DLD1 (cell line): Measurements from ENCODE around the gene MOB3A.
"Not testable (repeated sequence)": the region's sequence is repeated elsewhere in the genome, so short reads cannot be mapped to it uniquely, and the experiment has no call there.

Experiments
- in situ Hi-C: cut with HindIII; loops from 2 replicates; pipeline ENCODE4 v1.10.0; 2017; ENCODE audit warnings: low sequenced_read_pairs

MOB3A gene

DNA sequence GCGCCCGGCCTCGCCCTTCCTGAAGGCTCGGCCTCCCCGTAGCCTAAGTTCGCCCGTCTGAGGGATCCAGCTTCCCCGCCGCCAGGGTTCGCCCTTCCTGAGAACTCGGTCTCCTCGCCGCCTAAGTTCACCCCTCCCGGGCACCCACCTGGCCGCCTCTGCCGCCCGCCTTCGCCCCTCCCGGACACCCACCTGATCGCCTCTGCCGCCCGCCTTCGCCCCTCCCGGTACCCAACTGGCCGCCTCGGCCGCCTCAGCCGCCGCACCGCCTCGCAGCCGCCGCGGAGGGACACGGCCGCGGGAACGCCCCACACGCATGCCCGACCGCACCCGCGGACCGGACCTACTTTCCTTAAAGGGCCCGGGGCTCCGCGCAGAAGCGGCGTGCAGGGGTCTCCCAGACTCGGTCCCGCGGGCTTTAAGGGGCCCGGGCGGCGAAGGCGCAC, at the start of gene MOB3A:
Gene MOB3A (minus strand): TSS at position 293 of the 446 bp plus-strand sequence. CDS start 17,766 bp downstream, outside the sequence.
- in situ Hi-C loops, result no loop called here

DNA sequence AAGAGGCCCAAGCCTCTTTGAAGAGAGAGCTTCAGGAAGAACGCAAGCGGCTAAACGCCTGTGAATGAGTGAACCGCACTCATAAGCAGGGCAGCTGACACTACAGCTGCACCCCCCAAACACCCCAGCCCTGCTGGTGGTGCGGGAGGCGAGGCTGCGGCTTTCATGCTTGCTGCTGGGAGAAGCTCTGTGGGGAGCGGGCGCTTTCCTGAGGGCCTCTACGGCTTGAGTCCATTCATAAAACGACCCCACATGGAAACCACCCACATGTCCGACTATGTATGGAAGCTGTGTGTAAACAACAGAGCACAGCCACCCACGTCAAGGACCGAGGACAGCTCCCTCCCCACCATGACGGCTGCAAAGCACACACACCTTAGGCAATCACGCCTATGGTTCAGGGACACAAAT, 49.7 kb upstream of the MOB3A start:
- in situ Hi-C loops, result no loop called here

- in situ Hi-C loops, result no loop called here
Measured at GRCh38 chr19:2144190-2144589, 48.1 kb upstream of the MOB3A start.

DNA sequence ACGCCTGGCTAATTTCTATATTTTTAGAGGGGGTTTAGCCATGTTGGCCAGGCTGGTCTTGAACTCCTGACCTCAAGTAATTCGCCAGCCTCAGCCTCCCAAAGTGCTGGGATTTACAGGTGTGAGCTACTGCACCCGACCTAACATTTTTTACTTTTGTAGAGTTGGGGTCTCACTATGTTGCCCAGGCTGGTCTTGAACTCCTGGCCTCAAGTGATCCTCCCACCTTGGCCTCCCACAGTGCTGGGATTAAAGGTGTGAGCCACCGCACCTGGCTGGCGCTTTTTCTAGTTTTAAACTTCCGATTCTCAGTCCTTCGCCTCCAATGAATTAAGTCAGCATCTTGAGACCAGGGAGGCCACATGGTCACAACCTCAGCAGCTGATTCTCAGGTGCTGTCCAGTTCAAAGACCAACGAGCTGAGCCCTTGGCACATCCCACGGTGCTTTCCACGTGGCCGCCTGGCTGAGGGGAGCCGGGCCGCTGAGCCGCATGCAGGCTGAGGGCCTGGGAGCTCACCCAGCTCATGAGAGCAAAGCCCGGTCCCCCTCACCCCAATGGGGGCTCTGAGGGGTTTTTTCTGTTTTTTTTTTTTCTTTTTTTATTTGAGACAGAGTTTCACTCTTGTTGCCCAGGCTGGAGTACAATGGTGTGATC, 46.2 kb upstream of the MOB3A start:
- in situ Hi-C loops, result no loop called here

GRCh38 chr19:2140138-2140569, 44.0 kb upstream of the MOB3A start:
- in situ Hi-C loops, result no loop called here

DNA sequence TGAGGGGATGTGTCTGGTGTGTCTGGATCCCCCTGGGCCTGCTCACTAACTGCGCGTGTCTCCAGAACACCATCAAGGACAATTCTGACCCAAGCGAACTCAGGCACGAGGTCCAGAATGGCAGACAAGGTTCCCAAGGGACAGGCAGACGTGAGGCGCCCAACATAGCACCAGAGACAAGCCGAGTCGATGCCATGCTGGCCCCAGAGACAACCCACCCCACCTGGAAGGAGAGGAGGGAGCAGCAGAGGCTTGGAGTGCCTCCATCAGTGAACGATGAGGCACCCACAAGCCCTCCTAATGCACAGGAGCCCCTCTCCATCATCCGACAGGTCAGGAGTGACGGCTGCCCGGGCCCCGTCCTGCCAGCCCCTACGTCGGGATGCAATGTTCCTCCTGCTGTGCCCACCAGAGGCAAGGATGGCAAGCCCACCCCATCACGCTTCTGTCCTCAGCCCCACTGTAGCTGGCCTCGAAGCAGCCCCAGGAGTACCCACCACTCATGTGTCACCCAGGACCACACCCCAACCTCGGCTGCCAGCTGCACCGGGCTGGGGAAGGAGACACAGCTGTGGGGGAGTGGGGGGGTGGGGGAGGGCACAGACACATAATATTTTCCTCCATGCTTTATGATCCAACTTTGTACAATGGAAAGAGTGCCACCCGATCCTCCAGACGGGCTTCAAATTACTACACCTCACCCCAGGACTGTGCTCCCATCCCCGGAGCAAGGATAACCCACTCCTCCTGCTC, 43.4 kb upstream of the MOB3A start:
- in situ Hi-C loops, result no loop called here

DNA sequence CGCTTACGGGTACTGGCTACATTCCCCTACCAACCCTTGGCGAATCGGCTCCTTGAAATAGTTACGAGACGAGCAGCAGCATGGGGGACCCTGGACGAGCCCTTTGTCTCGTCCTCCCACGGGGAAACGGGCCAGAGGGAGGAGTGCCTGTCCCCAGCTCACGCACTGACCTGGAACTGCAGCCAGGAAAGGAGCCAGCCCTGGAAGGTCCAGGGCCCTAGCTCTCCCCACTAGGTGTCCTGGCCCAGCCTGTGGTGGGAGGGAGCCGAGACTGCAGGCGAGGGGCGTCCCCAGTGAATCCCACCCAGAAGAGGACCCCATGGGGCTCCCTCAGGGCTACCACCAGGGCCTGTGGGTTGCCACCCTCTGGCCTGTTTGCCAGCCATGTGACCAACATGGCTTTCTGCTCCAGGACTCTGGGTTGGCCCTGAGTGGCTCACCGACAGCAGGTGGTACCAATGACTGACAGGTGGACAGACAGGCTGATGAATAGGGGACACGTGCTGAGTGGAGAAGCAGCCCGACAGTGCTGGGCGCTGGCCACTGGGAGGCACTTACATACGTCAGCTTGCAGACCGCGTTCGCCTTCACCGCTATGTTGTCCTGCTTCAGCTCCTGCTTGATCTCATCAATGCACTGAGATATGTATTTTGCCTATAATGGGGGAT, 42.1 kb upstream of the MOB3A start:
- in situ Hi-C loops, result no loop called here

DNA sequence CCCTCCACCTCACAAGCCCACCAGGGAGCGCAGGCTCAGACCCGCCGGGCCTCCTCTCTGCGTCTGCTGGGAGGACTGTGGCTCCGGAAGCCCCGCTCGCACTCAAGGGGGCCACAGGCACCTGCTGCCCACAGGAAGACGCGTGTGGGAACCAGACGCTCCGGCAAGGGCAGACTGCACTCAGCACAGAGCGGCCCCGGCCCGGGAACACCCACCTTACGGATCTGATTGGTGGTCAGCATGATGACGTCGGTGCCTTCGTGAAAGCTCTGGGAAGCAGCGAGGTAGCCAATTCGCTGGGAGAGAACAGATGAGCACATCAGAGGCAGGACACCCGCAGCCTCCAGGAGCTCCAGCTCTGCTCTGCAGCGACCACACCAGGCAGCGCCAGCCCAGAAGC, 40.7 kb upstream of the MOB3A start:
- in situ Hi-C loops, result no loop called here

DNA sequence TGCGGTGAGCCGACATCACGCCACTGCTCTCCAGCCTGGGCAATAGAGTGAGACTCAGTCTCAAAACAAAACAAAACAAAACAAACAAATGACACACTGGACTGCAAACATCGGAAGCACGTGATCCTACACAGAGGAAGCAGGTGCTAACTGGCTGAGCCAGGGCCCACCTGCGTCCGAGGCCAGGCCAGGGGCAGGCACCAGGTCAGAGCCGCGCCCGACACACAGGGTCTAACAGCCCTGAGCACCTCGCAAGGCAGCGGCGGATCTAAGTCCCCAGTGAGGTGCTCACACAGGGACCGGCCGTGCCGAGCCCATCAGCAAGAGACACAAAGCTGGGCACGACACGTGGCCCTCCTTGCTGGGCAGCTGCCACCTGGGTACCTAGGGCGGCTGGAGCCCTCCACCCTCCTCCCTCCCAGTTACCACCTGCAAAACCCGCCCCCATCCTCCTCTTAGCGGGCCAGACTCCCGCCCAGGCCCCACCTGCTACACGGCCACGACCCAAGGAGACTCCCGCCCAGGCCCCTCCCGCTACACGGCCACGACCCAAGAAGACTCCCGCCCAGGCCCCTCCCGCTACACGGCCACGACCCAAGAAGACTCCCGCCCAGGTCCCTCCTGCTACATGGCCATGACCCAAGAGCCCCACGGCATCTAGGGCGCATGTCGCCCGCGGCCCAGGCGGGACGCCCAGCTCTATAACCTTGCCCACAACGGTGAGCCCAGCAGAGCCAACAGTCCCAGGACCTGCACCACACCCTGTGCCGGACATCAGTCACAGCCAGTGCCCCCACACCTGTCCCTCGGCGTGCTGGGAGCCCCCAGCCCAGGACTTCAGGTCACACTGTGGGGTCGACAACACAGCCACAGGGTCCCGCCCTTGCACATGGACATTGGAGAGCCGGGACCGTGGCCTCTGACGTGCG, 39.6 kb upstream of the MOB3A start:
- in situ Hi-C loops, result no loop called here

- in situ Hi-C loops, result no loop called here
Measured at GRCh38 chr19:2132731-2133490, 36.8 kb upstream of the MOB3A start.

GRCh38 chr19:2132191-2132590, 36.1 kb upstream of the MOB3A start:
- in situ Hi-C loops, result no loop called here

DNA sequence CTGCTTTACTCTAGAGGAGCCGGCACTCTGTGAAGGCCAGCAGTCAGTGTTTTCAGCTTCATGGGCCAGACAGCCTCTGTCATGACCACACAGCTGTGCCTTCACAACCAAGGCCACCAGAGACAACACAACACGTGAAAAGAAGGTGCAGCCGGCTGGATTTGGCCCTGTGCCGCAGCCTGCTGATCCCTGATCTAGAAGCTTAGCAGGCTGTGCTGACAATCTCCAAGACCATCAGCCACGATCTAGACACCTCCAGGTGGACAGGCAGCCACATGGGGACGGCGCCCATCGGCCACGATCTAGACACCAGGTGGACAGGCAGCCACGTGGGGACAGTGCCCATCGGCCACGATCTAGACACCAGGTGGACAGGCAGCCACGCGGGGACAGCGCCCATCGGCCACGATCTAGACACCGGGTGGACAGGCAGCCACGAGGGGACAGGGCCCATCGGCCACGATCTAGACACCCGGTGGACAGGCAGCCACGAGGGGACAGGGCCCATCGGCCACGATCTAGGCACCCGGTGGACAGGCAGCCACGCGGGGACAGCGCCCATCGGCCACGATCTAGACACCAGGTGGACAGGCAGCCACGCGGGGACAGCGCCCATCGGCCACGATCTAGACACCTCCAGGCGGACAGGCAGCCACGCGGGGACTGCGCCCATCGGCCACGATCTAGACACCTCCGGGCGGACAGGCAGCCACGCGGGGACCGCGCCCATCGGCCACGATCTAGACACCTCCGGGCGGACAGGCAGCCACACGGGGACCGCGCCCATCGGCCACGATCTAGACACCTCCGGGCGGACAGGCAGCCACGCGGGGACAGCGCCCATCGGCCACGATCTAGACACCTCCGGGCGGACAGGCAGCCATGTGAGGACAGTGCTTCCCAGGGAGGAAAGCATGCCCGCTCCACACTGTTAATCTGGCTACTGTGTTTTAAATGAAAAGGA, 35.2 kb upstream of the MOB3A start:
- in situ Hi-C loops, result not testable (repeated sequence)

DNA sequence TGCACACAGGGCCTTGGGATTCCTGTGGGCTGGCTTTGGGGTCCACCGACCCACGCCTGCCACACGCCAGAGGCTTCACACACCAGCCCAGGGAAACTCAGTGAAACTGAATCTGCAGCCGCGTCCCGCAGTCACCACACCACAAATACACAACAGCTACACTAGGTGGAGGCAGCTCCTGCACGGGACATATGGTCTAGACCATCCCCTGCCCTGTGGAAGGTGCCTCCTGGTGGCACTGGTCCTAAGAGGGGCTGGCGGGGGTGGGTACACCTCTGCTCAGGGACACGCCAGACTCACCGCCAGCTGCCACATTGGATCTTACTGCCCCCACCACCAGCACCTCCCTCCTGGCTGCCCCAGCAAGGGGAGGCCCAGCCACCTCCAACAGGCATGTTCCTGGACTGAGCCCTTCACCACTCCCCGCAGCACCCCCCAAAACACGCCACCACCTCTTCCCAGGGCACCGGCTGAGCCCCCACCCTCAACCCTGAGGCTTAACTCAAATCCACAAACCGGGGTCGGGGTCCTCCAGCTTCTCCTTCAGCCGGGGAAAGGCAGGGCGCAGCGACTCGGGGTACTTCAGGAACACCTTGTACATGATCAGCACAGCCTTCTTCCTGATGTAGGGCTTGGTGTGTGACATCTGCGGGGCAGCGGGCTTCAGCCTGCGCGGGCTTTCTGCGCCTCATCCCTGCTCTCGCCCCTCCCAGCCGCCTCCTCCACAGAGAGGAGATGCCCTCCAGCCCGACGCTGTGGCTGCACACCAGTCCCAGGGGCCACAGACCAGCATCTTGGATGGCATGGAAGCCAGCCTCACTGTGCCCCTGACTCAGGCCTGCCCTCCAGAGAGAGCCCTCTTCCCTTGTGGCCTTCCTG, 34.0 kb upstream of the MOB3A start:
- in situ Hi-C loops, result no loop called here

- in situ Hi-C loops, result no loop called here
Measured at GRCh38 chr19:2129486-2129885, 33.4 kb upstream of the MOB3A start.

DNA sequence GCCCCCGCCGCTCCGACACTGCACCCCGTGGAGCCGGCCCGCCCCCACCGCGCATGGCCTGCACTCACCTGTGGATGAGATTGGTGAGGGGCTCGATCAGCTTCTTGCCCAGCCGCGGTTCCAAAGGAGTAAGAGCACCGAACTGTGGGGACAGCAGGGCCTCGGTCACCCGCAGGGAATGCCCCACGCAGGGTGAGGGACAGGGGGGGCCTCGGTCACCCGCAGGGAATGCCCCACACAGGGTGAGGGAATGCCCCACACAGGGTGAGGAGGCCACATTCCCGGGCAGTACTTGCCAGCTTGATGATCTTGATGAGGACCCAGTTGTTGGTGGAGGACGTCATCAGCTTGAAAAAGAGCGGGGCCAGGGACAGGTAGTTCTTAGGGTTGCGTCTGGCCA, 32.9 kb upstream of the MOB3A start:
- in situ Hi-C loops, result no loop called here

GRCh38 chr19:2128252-2128651, 32.1 kb upstream of the MOB3A start:
- in situ Hi-C loops, result not testable (repeated sequence)

- in situ Hi-C loops, result no loop called here
Measured at GRCh38 chr19:2127758-2128157, 31.6 kb upstream of the MOB3A start.
